HG03097 (cell line): Measurements from ENCODE around the gene F10.

Source experiments
- ATAC-seq: cut with Tn5 transposase; IDR thresholded peaks from one replicate; pipeline ENCODE4 v1.9.1; 2021; ENCODE audit not compliant: unreplicated experiment, low FRiP score

F10 gene

GRCh38 chr13:113187263-113187669, 64.7 kb downstream of the F10 start:
- ATAC-seq, result no peak

- no peak for ATAC-seq
Measured at GRCh38 chr13:113187883-113188665, 65.5 kb downstream of the F10 start.

- ATAC-seq, result no peak
Measured at GRCh38 chr13:113190181-113190580, 67.6 kb downstream of the F10 start.

GRCh38 chr13:113192279-113192678, 69.7 kb downstream of the F10 start:
- no peak for ATAC-seq

GRCh38 chr13:113192902-113193301, 70.3 kb downstream of the F10 start:
- no peak for ATAC-seq

GRCh38 chr13:113195360-113195759, 72.8 kb downstream of the F10 start:
- no peak for ATAC-seq

- ATAC-seq, result no peak
Measured at GRCh38 chr13:113196970-113197737, 74.6 kb downstream of the F10 start.
